Endothelial cell of umbilical vein (primary cell): ENCODE data around the gene GRB2. TPM values are rescaled to one million over a fixed set of nuclear protein-coding genes. Genes with fewer than 3 reads are reported as not detected.

Source experiments
- BruUV-seq: library from RNA; stranded (reverse); fragments of 400-500 nt; replicated peaks from 2 replicates; lab custom pipeline; 2021; lab: Mats Ljungman, UMichigan
- CTCF ChIA-PET: fragments of 300-600, 350-600 bp; sonication (Branson Sonifier 250); formaldehyde crosslinking; loops from one replicate; lab custom pipeline; 2021; ENCODE audit warnings: antibody characterized with exemption, inconsistent platforms; lab: Charles Lee
- POLR2A ChIA-PET: fragments of 300-600, 350-600 bp; sonication (Branson Sonifier 250); formaldehyde crosslinking; loops from one replicate; lab custom pipeline; 2021; ENCODE audit warnings: antibody characterized with exemption, inconsistent platforms; lab: Charles Lee
- DNase-seq: peaks from one replicate; pipeline ENCODE4 v3.0.0-alpha.2; 2011; ENCODE audit warnings: low read depth, low spot score
- FAIRE-seq: peaks from 2 replicates; lab custom pipeline; 2011; peaks lifted over from hg19 to GRCh38; lab: Jason Lieb, UNC
- H2AFZ ChIP-seq: 2 replicates; pipeline ENCODE4 v1.6.0; 2012; ENCODE audit warnings: low read depth, low read length, control low read depth, inconsistent platforms
- H3K27ac ChIP-seq: 2 replicates; pipeline ENCODE4 v1.5.1; 2011; ENCODE audit warnings: low read depth, mild to moderate bottlenecking, control low read depth, low read length, moderate library complexity; ENCODE audit not compliant: insufficient read depth
- H3K27me3 ChIP-seq, 2 experiments: 2 replicates each; pipeline versions ENCODE4 v1.6.0 to v1.6.1; 2011; ENCODE audit warnings: low read length in 2 of 2, mixed read lengths in 1 of 2; ENCODE audit not compliant: control insufficient read depth in 2 of 2, insufficient read depth in 2 of 2
- H3K36me3 ChIP-seq, 2 experiments: 2 replicates in 1 of 2; 3 replicates in 1 of 2; pipeline ENCODE4 v1.5.1; 2011; ENCODE audit warnings: low read length in 2 of 2, mild to moderate bottlenecking in 1 of 2, moderate library complexity in 1 of 2; ENCODE audit not compliant: control insufficient read depth in 2 of 2, insufficient read depth in 2 of 2; ENCODE audit errors: extremely low read depth in 1 of 2
- H3K4me1 ChIP-seq: 3 replicates; pipeline ENCODE4 v1.5.1; 2011; ENCODE audit warnings: mild to moderate bottlenecking, low read length; ENCODE audit not compliant: control insufficient read depth, insufficient read depth; ENCODE audit errors: extremely low read depth
- H3K4me2 ChIP-seq: 2 replicates; pipeline ENCODE4 v1.6.1; 2011; ENCODE audit warnings: low read length, control low read depth, mixed read lengths; ENCODE audit not compliant: insufficient read depth
- H3K4me3 ChIP-seq, 3 experiments: fragments of 200-600 bp in 1 of 3; sonication (generic), shearing (Covaris generic) in 1 of 3; replicated peaks in 1 of 3; 2 replicates each; pipeline ENCODE4 v1.5.1; 2011 to 2016; ENCODE audit warnings: control low read depth in 3 of 3, low read length in 3 of 3, mild to moderate bottlenecking in 2 of 3, inconsistent platforms in 1 of 3, low read depth in 1 of 3, moderate library complexity in 1 of 3; ENCODE audit not compliant: insufficient read depth in 1 of 3
- H3K79me2 ChIP-seq: 2 replicates; pipeline ENCODE4 v1.6.0; 2012; ENCODE audit warnings: low read length, inconsistent platforms; ENCODE audit not compliant: control insufficient read depth, insufficient read depth
- H3K9ac ChIP-seq: replicated peaks from 2 replicates; pipeline ENCODE3; 2011; ENCODE audit warnings: low read length, control low read depth; ENCODE audit not compliant: insufficient read depth; ENCODE audit errors: extremely low read depth
- H3K9me1 ChIP-seq: replicated peaks from 3 replicates; pipeline ENCODE4 v1.6.0; 2011; ENCODE audit warnings: mild to moderate bottlenecking, low read length; ENCODE audit not compliant: control insufficient read depth, insufficient read depth; ENCODE audit errors: extremely low read depth
- H3K9me3 ChIP-seq: replicated peaks from 2 replicates; pipeline ENCODE4 v1.5.1; 2012; ENCODE audit warnings: low read length, inconsistent platforms; ENCODE audit not compliant: control insufficient read depth, insufficient read depth
- H4K20me1 ChIP-seq: replicated peaks from 2 replicates; pipeline ENCODE3; 2011; ENCODE audit warnings: mild to moderate bottlenecking, low read length; ENCODE audit not compliant: control insufficient read depth, insufficient read depth; ENCODE audit errors: extremely low read depth
- CTCF ChIP-seq, 2 donors: IDR thresholded peaks; 1 replicate in 1 of 2; 2 replicates in 1 of 2; pipeline ENCODE4 v1.5.1; 2011; ENCODE audit warnings: low read length in 2 of 2, mild to moderate bottlenecking in 2 of 2, moderate library complexity in 2 of 2, control low read depth in 1 of 2, inconsistent platforms in 1 of 2, low read depth in 1 of 2; ENCODE audit not compliant: insufficient read depth in 1 of 2; ENCODE audit errors: extremely low read depth in 1 of 2
- EZH2 ChIP-seq: IDR thresholded peaks from 2 replicates; pipeline ENCODE4 v1.6.1; 2012; ENCODE audit warnings: borderline replicate concordance, low read depth, mild to moderate bottlenecking, moderate library complexity, low read length, inconsistent platforms; ENCODE audit not compliant: severe bottlenecking
- FOS ChIP-seq: IDR thresholded peaks from 2 replicates; pipeline ENCODE4 v1.6.1; 2011; ENCODE audit warnings: mild to moderate bottlenecking, low read length, moderate library complexity, borderline replicate concordance; ENCODE audit not compliant: insufficient read depth
- GATA2 ChIP-seq: IDR thresholded peaks from 2 replicates; pipeline ENCODE4 v1.7.0; 2011; ENCODE audit warnings: low read depth, mild to moderate bottlenecking, moderate library complexity, mixed read lengths, low read length; ENCODE audit not compliant: insufficient read length, insufficient read depth
- JUN ChIP-seq: IDR thresholded peaks from 2 replicates; pipeline ENCODE4 v1.6.1; 2011; ENCODE audit warnings: borderline replicate concordance, low read depth; ENCODE audit not compliant: insufficient read length, insufficient read depth
- MYC ChIP-seq: IDR thresholded peaks from one replicate; pipeline ENCODE4 v1.6.1; 2011; ENCODE audit warnings: mild to moderate bottlenecking, low read depth, low read length
- POLR2A ChIP-seq: IDR thresholded peaks from 2 replicates; pipeline ENCODE4 v1.6.1; 2012; ENCODE audit warnings: low read depth, mild to moderate bottlenecking, control low read depth, low read length
- POLR2AphosphoS5 ChIP-seq: IDR thresholded peaks from 2 replicates; pipeline ENCODE4 v1.6.1; 2012; ENCODE audit warnings: low read depth, mild to moderate bottlenecking, control low read depth, low read length, moderate library complexity; ENCODE audit not compliant: insufficient read depth
- dilution Hi-C: fragments of 300-500 bp; cut with MboI; formaldehyde crosslinking; loops from one replicate; pipeline ENCODE4 v1.15.0; 2019; ENCODE audit warnings: low sequenced_read_pairs; ENCODE audit not compliant: extremely low pct_ligation_motif_present
- intact Hi-C: fragments of 100-400 bp; cut with micrococcal nuclease; formaldehyde crosslinking; loops from one replicate; pipeline ENCODE4 v1.10.0; 2022
- polyA plus RNA-seq, 4 experiments: library from polyadenylated mRNA; depleted of rRNA in 3 of 4; stranded (reverse) in 3 of 4; unstranded in 1 of 4; fragments of >200 nt; gene quantifications; 2 replicates each; pipeline versions ENCODE4 v1.2.1 to v1.2.3, GENCODE V29; 2011 to 2012; ENCODE audit warnings: missing spikeins in 1 of 4
- total RNA-seq: library from RNA; stranded (reverse); gene quantifications from 2 replicates; pipeline ENCODE4 v1.2.3, GENCODE V29; 2021
- TF ChIP-seq, protein P1 (sequence below): IDR thresholded peaks from 2 replicates; pipeline ENCODE4 v1.6.1; 2011; ENCODE audit not compliant: insufficient read depth, insufficient read length

GRB2 gene
- total and polyA plus RNA-seq, 2 donors (not counting 3 experiments of a cell fraction or from before 2014, with no cell fraction given) = 51.5 to 93.9 TPM

- H3K36me3 ChIP-seq = peaks cover 0 to 3% of the 10 kb centered on the region in 2 experiments
- POLR2A ChIA-PET = no interaction called here
- DNase-seq (no peak), FAIRE-seq (no peak)
- no peak overlapping the region for H3K4me2 ChIP-seq
- no peaks in the 10 kb centered on the region for H3K9me1 ChIP-seq
- H3K27me3 ChIP-seq = no peaks in the 10 kb centered on the region
- no peaks in the 10 kb centered on the region for H3K9me3 ChIP-seq
- BruUV-seq = no TSS peak
- CTCF ChIA-PET = interaction anchor here (0.8 to 1.6 kb wide), 7 partner anchors 9 to 48 kb away, joined by 3 to 8 read pairs (median 3); no protein-coding TSS in a partner anchor
- H4K20me1 ChIP-seq = peaks cover 3% of the 10 kb centered on the region
- dilution Hi-C loops (no loop called here), intact Hi-C loops (no loop called here)
- H3K4me1 ChIP-seq = no peaks in the 10 kb centered on the region
- H3K9ac ChIP-seq = no peak overlapping the region
- H2AFZ ChIP-seq = no peak overlapping the region
- H3K79me2 ChIP-seq = peaks cover 51% of the 10 kb centered on the region
- no peak overlapping the region for H3K27ac ChIP-seq
- no peak overlapping the region for H3K4me3 ChIP-seq
- TF ChIP-seq, protein P1, sequence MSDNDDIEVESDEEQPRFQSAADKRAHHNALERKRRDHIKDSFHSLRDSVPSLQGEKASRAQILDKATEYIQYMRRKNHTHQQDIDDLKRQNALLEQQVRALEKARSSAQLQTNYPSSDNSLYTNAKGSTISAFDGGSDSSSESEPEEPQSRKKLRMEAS = no peak
- TF ChIP-seq FOS (no peak), GATA2 (no peak), EZH2 (no peak), POLR2AphosphoS5 (no peak), POLR2A (no peak), MYC (no peak)
Observed at GRCh38 chr17:75335315-75335714, 70.2 kb downstream of the GRB2 start.

DNA sequence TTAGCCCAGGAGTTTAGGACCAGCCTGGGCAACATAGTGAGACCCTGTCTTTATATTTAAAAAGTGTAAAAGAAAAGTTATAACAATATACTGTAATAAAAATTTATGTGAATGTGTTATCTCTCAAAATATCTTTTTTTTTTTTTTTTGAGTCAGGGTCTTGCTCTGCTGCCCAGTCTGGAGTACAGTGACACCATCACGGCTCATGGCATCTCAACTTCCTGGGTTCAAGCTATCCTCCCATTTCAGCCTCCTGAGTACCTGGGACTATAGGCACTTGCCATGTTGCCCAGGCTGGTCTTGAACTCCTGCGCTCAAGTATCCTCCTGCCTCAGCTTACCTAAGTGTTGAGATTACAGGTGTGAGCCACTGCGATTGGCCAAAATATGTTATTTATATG, 70.8 kb downstream of the GRB2 start:
- intact Hi-C loops = no loop called here
- Histone ChIP-seq H3K9ac (no peak overlapping the region), H4K20me1 (no peaks in the 10 kb centered on the region), H3K36me3 (peaks cover 0 to 3% of the 10 kb centered on the region in 2 experiments), H3K9me3 (no peaks in the 10 kb centered on the region), H3K27ac (no peak overlapping the region), H3K4me3 (no peak overlapping the region), H3K79me2 (peaks cover 48% of the 10 kb centered on the region), H3K27me3 (no peaks in the 10 kb centered on the region), H3K4me2 (no peak overlapping the region), H3K9me1 (no peaks in the 10 kb centered on the region), H2AFZ (no peak overlapping the region), H3K4me1 (no peaks in the 10 kb centered on the region)
- TF ChIP-seq JUN = no peak
- TF ChIP-seq, protein P1 = no peak
- TF ChIP-seq EZH2 = no peak
- no peak for TF ChIP-seq POLR2AphosphoS5
- no peak for TF ChIP-seq MYC
- TF ChIP-seq FOS = no peak
- no peak for TF ChIP-seq CTCF (IDR thresholded peaks at IDR 0.05; ENCODE audit: extremely low read depth in 1 of 2, insufficient read depth in 1 of 2, low read depth in 1 of 2, low read length in 2 of 2)
- TF ChIP-seq GATA2 = no peak
- TF ChIP-seq POLR2A = no peak
- BruUV-seq = no TSS peak
- dilution Hi-C loops = no loop called here
- FAIRE-seq = no peak
- ChIA-PET CTCF (interaction anchor here (1.6 kb wide), 1 partner anchor 8 kb away, joined by 8 read pairs; no protein-coding TSS in a partner anchor), POLR2A (no interaction called here)
- no peak for DNase-seq
